HepG2 (cell line): Measurements from ENCODE around the gene CCDC57. TPM values are rescaled to one million over a fixed set of nuclear protein-coding genes. Genes with fewer than 3 reads are reported as not detected.

Source experiments
- HHEX ChIP-seq: IDR thresholded peaks from 2 replicates; pipeline ENCODE4 v1.6.1; 2016; ENCODE audit warnings: control low read depth
- HOXD1 ChIP-seq: sonication (generic); formaldehyde crosslinking; IDR thresholded peaks from 2 replicates; pipeline ENCODE4 v1.5.0; 2020; ENCODE audit warnings: missing genetic modification reagents
- MAX ChIP-seq: IDR thresholded peaks from 2 replicates; pipeline ENCODE4 v1.6.1; 2012; ENCODE audit warnings: inconsistent platforms
- NCOA1 ChIP-seq: sonication (generic); formaldehyde crosslinking; IDR thresholded peaks from 2 replicates; pipeline ENCODE4 v1.9.0; 2021; ENCODE audit warnings: missing genetic modification reagents
- NFIB ChIP-seq: sonication (generic); formaldehyde crosslinking; IDR thresholded peaks from 2 replicates; pipeline ENCODE4 v1.9.0; 2021; ENCODE audit warnings: missing genetic modification reagents, mild to moderate bottlenecking, borderline replicate concordance
- PRDM10 ChIP-seq: sonication (generic); formaldehyde crosslinking; IDR thresholded peaks from 2 replicates; pipeline ENCODE4 v1.4.0; 2020; ENCODE audit warnings: low read depth, missing genetic modification reagents
- RERE ChIP-seq: IDR thresholded peaks from 2 replicates; pipeline ENCODE4 v1.6.1; 2016; ENCODE audit warnings: low read depth, missing genetic modification reagents, missing compliant biosample characterization
- SALL1 ChIP-seq: sonication (generic); formaldehyde crosslinking; IDR thresholded peaks from 2 replicates; pipeline ENCODE4 v1.8.0; 2022; ENCODE audit warnings: mild to moderate bottlenecking, missing genetic modification reagents
- SAP130 ChIP-seq: IDR thresholded peaks from 2 replicates; pipeline ENCODE4 v1.6.1; 2016; ENCODE audit warnings: low read depth
- SKIL ChIP-seq: sonication (generic); formaldehyde crosslinking; IDR thresholded peaks from 2 replicates; pipeline ENCODE4 v1.8.0; 2022; ENCODE audit warnings: missing genetic modification reagents, mild to moderate bottlenecking, moderate library complexity, borderline replicate concordance
- TBL1XR1 ChIP-seq: fragments of 150-350 bp; IDR thresholded peaks from 2 replicates; pipeline ENCODE4 v1.6.1; 2014; ENCODE audit warnings: borderline replicate concordance, low read length; ENCODE audit not compliant: partially characterized antibody
- ZFX ChIP-seq: sonication (generic); formaldehyde crosslinking; IDR thresholded peaks from 2 replicates; pipeline ENCODE4 v1.4.0; 2020; ENCODE audit warnings: mild to moderate bottlenecking, low read depth, missing genetic modification reagents, moderate library complexity
- ZNF143 ChIP-seq: sonication (generic); formaldehyde crosslinking; IDR thresholded peaks from 2 replicates; pipeline ENCODE4 v1.4.0; 2020; ENCODE audit warnings: missing genetic modification reagents
- ZNF274 ChIP-seq: sonication (generic); formaldehyde crosslinking; IDR thresholded peaks from 2 replicates; pipeline ENCODE4 v1.5.1; 2020; ENCODE audit warnings: mild to moderate bottlenecking, missing genetic modification reagents
- ZNF670 ChIP-seq: sonication (generic); formaldehyde crosslinking; IDR thresholded peaks from 2 replicates; pipeline ENCODE4 v1.8.0; 2022; ENCODE audit warnings: mild to moderate bottlenecking, missing genetic modification reagents, borderline replicate concordance
- ZNF709 ChIP-seq: sonication (generic); formaldehyde crosslinking; IDR thresholded peaks from 2 replicates; pipeline ENCODE4 v1.5.0; 2020; ENCODE audit warnings: mild to moderate bottlenecking, missing genetic modification reagents
- ZNF878 ChIP-seq: sonication (generic); formaldehyde crosslinking; IDR thresholded peaks from 2 replicates; pipeline ENCODE4 v1.8.1; 2023; ENCODE audit warnings: mild to moderate bottlenecking, missing genetic modification reagents, moderate library complexity
- polyA plus RNA-seq, 8 experiments: library from polyadenylated mRNA; depleted of rRNA in 3 of 8; stranded (reverse) in 7 of 8; unstranded in 1 of 8; fragments of >200 nt; fragmentation: Illumina TruSeq in 4 of 8; extraction: Trizol in 4 of 8; gene quantifications; 2 replicates each; pipeline versions ENCODE4 v1.2.1 to v1.2.3, GENCODE V29; 2011 to 2016; ENCODE audit warnings: low read depth in 4 of 8, missing spikeins in 1 of 8, mixed read lengths in 1 of 8; ENCODE audit not compliant: insufficient read depth in 1 of 8
- total RNA-seq, 5 experiments: library from RNA; depleted of rRNA; stranded (reverse); fragments of >200 nt; fragmentation: Illumina TruSeq; extraction: Trizol; gene quantifications; 2 replicates each; pipeline ENCODE4 v1.2.3, GENCODE V29; 2016; ENCODE audit warnings: low read depth in 1 of 5

Gene CCDC57
- total and polyA plus RNA-seq, 2 of the 13 experiments (the other 11 are each of a cell fraction or from before 2014, with no cell fraction given): 59.3 to 59.9 TPM

GRCh38 chr17:82103553-82104451 lies 108.8 kb downstream of the CCDC57 start (continued):
- TF ChIP-seq ZNF143 (CRISPR knock-in tag) (peak; percentile 36; the same call in 1 of the 2 replicates), NCOA1 (CRISPR knock-in tag) (no peak), RERE (CRISPR knock-in tag) (peak; percentile 76), NFIB (CRISPR knock-in tag) (no peak), HHEX (CRISPR knock-in tag) (no peak), SALL1 (CRISPR knock-in tag) (peak; percentile 86; the same call in 1 of the 2 replicates), PRDM10 (CRISPR knock-in tag) (peak; percentile 57; the same call in 1 of the 2 replicates), MAX (no peak), TBL1XR1 (peak; percentile 33), ZNF709 (CRISPR knock-in tag) (0 out of 2 replicates have a peak, but pooled peaks have one; percentile 80), SAP130 (CRISPR knock-in tag) (peak; percentile 97), ZNF274 (CRISPR knock-in tag) (peak; percentile 90), HOXD1 (CRISPR knock-in tag) (peak; percentile 25; the same call in 1 of the 2 replicates), SKIL (CRISPR knock-in tag) (peak; percentile 88), ZFX (CRISPR knock-in tag) (peak; percentile 92), ZNF670 (CRISPR knock-in tag) (0 out of 2 replicates have a peak, but pooled peaks have one; percentile 72), ZNF878 (peak; percentile 92; the same call in 1 of the 2 replicates)
